Activated T-cell treated with anti-CD3 and anti-CD28 coated beads, Interleukin-2, amount 50 U/mL, for 48 hours (primary cell): ENCODE data around the gene SUSD1.
"Not testable (repeated sequence)": the region's sequence is repeated elsewhere in the genome, so short reads cannot be mapped to it uniquely, and the experiment has no call there.

Experiments used
- DNase-seq, 2 experiments: peaks; one replicate each; pipeline ENCODE4 v3.0.0-alpha.2; 2020

SUSD1 gene

GRCh38 chr9:112129246-112129645 lies 45.9 kb downstream of the SUSD1 start:
- no peak for DNase-seq

DNA sequence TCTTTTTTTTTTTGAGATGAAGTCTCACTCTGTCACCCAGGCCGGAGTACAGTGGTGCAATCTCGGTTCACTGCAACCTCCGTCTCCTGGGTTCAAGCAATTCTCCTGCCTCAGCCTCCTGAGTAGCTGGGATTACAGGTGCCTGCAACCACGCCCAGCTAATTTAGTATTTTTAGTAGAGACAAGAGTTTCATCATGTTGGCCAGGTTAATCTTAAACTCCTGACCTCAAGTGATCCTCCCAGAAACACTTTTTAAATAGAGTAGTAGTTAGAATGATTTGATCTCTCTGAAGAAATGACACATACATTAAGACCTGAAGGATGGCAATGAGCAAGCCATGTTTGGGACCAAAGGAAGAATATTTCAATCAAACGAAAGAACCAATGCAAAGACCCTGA lies 46.7 kb downstream of the SUSD1 start:
- not testable (repeated sequence) for DNase-seq

DNA sequence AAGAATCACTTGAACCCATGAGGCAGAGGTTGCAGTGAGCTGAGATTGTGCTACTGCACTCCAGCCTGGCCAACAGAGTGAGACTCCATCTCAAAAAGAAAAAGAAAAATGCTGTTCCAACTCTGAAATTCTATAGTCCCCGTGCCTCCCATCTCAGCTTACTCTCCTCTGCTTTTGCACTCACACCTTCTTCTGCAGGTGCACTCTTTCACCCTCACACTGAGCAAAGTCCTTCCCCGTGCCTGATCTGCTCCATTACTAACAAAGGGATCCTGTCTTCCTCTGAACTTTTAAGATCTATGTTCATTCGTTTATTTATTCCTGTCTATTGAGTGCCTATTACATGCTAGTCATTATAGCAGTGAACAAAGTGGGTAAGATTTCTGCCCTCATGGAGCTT lies 47.8 kb downstream of the SUSD1 start:
- DNase-seq, result no peak

DNA sequence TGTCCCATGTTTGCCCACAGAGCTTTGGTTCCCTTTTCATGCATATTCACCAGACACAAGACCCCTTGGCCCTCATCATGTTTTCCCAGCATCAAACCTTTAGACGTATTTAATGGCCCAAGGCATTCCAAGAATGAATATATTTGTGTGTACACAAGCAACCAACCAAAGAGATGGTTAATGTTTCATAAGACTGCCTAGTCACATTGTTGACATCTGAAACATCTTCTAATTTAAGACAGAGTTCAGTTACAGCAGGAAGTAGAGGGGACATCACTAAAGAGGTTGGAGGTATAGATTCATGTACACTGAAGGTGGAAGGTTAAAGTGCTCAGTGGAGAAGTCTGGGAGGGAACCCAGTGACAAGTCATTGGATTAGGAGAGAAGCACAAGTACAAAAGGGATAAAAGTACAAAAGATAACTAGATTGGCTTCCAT lies 49.1 kb downstream of the SUSD1 start:
- DNase-seq, result no peak

GRCh38 chr9:112124156-112124555 lies 50.9 kb downstream of the SUSD1 start:
- no peak for DNase-seq

DNA sequence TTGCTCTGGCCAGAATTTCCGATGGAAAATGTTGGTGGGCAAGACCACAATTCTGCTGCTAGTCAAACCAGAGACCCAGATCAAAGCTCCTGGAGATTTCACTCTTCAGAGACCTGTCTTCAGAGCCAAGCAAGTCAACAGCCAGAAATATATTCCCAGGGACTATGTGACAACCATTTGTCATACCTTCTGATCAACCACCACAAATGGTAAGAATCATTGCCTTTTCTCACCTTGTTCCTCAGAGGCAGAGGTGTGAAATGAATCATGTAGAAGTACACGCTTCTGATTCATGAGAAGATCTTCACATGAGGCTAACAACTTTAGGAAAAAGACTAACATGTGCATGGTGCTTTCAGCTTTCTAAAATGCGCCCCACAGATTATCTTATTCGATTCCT lies 53.5 kb downstream of the SUSD1 start:
- no peak for DNase-seq

DNA sequence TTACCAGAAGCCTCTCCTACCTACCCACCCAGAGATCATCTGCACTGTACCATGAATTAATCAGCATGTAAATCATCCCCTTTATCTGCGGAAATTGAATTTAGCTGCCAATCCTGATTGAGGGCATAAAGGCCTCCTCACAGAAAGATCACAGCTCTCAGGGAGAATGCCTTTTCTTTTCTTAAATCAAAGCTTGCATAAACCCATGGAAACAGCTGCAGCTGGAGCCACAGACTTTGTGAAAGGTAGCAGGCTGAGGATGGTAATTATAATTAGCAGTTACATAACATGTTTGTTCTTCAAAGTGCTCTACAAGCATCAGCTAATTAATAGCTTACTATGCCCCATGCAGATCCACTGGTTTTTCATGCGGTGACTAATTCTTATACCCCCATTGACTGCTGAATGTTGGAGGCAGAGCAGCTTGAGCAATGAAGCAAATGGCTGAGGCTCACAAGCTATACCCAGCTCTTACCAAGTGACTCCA lies 54.6 kb downstream of the SUSD1 start:
- no peak for DNase-seq

DNA sequence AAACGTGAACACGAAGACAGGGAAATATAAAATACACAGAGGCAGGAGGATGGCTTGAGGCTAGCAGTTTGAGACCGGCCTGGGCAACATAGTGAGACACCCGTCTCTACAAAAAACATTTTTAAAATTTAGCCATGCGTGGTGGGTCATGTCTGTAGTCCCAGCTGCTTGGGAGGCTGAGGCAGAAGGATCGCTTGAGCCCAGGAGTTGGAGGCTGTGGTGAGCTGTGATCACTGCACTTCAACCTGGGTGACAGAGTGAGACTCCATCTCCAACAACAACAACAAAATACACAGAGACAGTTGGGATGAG lies 55.1 kb downstream of the SUSD1 start:
- no peak for DNase-seq

DNA sequence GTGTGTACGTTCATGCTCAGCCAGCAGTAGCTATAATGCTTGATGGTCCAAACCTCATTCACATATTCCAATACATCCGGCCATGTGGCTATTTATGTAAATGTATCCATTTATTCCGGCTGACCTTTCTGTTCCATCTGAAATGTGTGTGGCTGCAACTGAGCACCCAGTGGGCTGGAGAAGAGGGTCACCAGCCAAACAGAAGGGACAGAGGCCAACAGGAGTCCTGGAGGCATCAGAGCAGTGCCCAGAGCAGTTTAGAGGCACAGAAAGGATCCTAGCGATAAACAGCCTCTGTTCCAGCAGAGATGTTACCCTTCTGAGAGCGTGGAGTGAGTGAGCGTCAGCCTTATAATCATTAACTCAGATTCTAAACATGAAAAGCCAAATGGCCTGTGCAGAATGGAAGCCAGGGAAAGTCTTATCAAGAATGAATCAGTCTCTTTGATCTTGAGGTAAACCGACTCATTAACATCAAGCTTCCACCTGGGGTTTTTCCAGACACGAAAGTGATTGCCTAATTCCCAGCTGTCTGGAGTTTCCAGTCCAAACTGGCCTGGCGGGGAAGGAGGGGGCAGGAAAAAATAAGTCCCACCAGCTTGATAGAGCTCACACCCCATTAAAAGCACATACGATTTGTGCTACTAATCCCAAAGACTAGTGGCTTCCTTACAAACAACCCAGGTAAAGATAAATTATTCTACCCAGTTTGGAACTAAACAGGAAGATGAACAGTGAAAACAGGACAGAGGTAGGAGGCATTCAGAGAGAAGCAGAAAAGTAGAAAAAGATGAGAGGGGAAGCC lies 55.7 kb downstream of the SUSD1 start:
- no peak for DNase-seq

DNA sequence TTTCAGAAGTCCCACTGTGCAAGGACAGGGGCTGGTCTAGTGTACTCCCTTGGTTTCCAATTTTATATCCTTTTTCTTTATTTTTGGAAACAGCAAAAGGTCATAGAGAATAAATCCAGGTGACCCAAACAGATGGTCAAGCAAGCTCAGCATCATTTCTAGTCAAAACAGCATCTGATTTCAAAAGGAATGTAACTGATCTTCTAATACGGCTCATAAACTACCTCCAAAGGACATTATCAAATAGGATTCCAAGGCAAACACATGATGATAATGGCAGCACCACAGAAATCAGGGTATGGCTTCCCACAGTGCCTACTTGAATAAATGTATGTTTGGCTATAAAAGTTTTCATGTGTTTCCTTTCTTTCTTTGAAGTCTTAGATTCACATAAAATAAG lies 57.1 kb downstream of the SUSD1 start:
- no peak for DNase-seq

- DNase-seq, result no peak
Observed at GRCh38 chr9:112115970-112116753, 58.9 kb downstream of the SUSD1 start.

DNA sequence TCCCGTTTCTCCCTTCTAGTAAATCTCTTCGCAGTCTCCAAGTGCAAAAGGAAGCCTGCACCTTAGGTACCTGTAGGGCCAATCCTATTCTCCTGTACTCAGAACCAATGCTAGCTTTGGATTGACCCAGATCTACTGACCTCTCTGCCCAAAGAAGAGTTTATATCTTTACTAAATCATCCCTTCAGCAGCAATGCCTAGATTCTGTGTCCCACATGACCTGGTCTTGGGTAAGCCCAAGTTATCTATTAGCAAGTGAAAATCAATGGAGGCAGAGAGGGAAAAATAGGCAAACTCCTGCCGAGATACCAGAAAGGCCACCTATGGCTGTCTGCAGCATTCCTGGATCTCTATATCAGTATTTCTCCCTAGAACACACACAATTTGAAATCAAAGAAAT lies 60.0 kb downstream of the SUSD1 start:
- DNase-seq, result no peak

DNA sequence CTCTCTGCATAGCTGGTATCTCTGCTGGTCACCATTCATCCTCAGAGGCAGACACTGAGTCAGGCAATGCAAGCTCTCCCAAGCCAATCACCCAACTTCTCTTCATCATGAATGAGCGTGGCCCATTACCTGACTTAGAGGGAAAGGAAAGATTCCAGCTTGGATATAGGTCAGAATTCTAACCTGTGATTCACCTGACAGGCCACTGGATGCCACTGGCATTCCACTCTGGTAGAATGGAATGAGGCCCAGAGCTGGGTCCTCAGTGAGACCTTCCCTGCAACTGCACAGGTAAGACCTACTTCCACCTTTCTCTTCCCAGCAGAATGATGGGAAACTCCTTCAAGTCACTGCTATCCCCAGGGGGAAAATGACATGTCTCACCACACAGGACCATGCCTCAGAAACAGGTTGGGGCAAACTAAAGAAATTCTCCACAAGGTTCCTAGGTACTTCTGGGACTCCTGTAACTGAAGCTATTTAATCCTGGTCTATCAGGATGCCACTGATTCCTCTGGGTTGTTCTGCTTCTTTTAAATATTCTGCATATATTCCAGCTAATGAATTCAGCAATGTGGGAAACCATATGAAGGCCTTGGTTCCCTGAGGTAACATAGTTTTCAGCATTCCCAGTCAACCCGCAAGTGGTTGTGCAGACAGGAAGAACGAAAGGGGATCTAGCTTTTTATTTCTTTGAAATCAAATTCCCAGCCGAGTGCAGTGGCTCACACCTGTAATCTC lies 62.0 kb downstream of the SUSD1 start:
- peak in 1 of 2 experiments; percentile 30 for DNase-seq

GRCh38 chr9:112112519-112112918 lies 62.6 kb downstream of the SUSD1 start:
- DNase-seq, result no peak

DNA sequence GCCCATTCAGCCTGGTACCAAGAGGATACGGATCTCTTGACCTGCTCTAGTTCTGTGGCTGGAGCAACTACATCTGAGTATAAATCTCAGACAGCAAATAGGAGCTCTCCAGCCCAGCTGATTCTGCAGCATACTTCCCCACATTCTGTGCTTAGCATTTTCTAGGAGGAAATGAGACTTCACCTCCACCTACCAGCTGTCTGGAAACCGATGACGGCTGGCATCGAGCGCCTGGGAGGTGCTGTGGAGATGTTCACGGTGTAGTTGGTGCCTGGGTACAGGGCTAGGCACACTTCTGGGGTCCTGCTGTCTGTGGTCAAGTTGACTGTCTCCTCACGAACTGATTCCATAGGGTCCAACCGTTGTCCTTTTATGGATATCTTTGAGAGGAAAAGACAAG lies 63.6 kb downstream of the SUSD1 start:
- DNase-seq, result no peak

DNA sequence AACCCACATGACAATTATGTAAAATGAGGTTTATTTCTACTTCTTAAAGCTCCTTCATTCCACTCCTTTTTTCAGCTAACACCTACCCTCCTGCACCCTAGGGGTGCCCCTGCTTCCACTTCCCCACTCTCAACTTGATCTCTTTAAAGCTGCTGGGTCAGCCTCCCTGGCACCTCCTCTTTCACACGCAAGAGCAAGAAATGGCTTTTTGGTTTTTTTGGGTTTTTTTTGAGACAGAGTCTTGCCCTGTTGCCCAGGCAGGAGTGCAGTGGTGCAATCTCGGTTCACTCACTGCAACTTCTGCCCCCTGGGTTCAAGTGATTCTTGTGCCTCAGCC lies 64.4 kb downstream of the SUSD1 start:
- no peak for DNase-seq

- no peak for DNase-seq
Observed at GRCh38 chr9:112110094-112110776, 64.9 kb downstream of the SUSD1 start.

DNA sequence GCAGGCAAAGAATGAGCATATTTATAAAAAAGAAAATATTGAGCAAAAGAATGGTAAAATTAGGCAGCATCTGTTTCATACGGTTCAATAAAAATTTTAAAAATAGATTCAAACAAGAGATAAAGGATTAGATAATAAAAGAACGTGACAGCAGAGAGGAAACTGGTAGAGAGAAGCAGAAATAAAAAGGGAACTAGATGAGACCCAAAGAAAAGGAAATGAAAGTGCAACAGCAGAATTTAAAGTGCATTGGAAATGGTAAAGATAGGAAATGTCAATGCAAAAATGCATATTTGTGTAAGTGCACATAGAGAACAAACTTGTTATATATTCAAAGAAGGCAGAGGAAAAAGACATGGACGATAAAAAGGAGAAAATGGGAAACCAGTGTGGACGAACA lies 70.2 kb downstream of the SUSD1 start:
- DNase-seq, result no peak

- DNase-seq, result no peak
Observed at GRCh38 chr9:112104401-112104800, 70.7 kb downstream of the SUSD1 start.

DNA sequence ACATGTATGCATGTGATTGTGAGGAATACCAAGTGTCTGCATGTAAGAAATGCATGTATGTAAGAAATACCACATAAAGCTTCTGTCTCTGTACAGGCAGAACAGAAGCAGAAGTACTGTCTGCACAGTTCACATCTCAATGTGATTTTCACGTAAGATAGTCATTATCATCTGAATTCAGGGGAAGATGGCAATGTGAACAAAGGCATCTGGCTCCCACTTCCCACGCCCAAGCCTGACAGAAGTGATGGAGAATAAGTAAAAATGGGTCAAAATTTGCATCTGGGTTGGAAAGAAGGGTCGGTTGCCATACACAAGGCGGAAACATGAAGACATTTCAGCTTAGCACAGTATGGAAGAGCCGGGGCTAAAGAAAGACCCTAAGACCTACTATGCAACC lies 71.7 kb downstream of the SUSD1 start:
- no peak for DNase-seq

GRCh38 chr9:112097712-112098688 lies 77.1 kb downstream of the SUSD1 start:
- peak; percentile 75 to 78 for DNase-seq
